HG03066 (cell line): ENCODE measurements around the gene YTHDF1.
A peak's percentile ranks its signal among the peaks of the same experiment; 100 is the strongest.
"Not testable (repeated sequence)": the region's sequence is repeated elsewhere in the genome, so short reads cannot be mapped to it uniquely, and the experiment has no call there.

Source experiments
- ATAC-seq: cut with Tn5 transposase; IDR thresholded peaks from one replicate; pipeline ENCODE4 v1.9.1; 2021; ENCODE audit warnings: low read depth; ENCODE audit not compliant: unreplicated experiment

YTHDF1 gene

DNA sequence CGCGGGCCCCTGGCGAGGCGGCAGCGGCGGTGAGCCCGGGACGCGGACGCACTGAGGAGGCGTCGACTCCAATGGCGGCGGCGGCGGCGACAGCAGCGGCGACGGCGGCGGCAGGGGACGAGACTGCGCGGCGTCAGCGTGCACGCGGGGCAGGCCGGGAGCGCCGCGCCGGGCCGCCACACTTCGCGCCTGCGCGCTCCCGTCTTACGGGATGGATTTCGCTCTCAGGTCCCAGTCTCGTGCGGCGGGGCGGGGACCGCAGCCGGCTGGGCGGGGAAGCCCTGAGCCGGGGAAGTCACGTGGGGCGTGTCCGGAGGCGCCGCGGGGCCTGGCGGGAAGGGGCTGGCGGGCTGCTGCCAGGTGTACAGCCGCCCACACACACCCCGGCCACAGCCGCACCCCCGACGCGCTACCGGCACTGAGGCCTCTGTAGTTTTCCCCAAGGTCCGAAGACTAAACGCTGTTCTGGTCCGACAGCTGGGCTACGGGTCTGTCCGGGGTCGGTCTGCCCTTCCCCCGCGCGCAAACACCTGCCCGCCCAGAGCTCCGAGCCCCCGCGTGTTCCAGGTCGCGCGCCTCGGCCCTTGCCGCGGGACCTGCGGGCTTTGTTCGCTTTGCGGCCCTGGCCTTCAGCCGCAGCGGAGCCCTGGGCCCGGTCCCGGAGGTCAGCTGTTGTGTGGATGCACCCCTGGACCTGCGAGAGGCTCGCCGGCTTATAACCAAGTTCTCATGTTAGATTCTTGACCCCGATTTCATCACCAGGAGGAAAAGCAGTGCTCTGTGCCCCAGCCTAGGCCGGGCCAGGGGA, at the start of gene YTHDF1:
YTHDF1 (minus strand) TSS at position 91 of the 808 bp plus-strand sequence. CDS start 239 bp downstream, outside the sequence.
- ATAC-seq = peak; percentile 82

DNA sequence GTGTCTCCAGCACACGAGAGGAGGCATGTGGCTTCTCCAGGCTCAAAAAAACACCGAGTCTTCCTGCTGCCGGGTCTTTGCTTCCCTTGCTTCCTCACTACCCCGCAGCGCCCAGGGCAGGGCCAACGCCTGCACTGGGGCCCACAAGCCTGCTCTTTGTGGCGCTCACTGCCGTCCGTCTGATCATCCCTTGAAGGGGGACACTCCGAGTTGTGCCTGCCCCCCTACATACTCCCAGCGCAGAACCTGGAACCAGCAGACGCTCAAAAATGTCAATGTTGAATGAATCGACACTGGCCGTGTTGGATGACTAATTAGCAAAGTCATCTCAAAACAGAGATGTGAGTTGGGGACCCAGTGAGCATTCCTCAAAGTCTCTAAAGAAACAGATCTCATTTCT, 48.6 kb upstream of the YTHDF1 start:
- ATAC-seq = no peak

DNA sequence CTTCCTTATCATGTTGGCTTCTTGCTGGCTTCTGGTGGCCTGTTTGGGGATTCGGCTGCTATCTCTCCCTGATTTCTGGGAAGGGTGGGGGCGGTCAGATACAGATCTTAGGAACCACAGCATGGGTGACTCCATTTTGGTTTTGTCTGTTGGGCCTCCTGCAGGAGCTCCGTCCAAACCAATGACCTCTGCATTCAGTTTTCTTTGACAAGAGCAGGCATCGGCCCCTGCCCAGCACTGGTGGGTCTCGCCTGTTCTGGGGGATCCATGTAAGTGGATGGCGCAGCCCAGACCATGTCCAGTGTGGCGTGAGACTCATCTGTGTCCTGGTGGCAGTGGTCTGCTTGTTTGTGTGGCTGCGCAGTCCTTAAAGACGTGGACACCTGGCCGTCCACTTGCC, 48.1 kb upstream of the YTHDF1 start:
- no peak for ATAC-seq

DNA sequence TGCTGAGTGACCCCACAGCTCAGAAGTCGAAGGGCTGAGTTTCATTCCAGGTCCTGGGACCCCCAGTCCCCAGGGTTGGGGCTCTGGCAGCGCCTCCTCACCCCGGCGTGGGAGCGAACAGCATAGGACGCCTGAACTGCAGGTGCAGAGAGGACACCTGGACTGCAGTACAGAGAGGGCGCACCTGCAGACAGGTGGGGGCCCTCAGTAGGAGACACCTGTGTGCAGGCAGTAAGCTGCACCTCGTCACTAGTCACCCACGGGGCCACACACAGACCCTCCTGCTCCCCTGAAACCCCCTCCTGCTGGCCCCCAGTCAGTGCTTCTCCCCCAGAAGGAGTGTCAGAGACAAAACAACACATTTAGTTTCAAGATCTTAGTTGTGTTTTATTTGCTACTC, 46.9 kb upstream of the YTHDF1 start:
- ATAC-seq = no peak

DNA sequence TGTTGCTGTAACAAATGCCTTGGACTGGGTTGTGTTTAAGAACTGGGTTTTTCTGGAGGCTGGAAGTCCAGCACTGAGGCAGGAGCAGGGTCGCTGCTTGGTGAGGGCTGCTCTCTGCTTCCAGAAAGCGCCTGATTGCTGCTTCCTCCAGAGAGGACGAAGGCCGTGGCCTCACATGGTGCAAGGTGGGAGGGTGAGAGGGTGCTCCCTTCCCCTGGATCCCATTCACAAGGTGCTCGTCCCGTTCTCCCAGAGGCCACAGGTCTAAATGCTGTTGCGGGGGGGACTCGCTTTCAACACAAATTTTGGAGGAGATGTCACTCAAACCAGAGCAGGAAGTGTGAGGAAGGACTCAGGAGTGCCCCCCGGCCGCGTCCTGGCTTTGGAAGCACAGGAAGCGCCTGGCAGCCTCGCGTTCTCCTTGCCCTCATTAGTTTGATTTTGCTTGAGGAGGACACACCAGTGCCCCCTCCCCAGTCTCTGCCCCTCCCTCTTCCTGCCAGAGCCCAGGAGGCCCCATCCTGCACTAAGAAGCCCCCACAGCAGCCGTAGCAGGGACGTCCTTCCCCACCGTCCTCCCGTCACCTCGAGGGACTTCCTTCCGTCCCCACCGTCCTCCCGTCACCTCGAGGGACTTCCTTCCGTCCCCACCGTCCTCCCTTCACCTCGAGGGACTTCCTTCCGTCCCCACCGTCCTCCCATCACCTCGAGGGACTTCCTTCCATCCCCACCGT, 46.0 kb upstream of the YTHDF1 start:
- no peak for ATAC-seq

DNA sequence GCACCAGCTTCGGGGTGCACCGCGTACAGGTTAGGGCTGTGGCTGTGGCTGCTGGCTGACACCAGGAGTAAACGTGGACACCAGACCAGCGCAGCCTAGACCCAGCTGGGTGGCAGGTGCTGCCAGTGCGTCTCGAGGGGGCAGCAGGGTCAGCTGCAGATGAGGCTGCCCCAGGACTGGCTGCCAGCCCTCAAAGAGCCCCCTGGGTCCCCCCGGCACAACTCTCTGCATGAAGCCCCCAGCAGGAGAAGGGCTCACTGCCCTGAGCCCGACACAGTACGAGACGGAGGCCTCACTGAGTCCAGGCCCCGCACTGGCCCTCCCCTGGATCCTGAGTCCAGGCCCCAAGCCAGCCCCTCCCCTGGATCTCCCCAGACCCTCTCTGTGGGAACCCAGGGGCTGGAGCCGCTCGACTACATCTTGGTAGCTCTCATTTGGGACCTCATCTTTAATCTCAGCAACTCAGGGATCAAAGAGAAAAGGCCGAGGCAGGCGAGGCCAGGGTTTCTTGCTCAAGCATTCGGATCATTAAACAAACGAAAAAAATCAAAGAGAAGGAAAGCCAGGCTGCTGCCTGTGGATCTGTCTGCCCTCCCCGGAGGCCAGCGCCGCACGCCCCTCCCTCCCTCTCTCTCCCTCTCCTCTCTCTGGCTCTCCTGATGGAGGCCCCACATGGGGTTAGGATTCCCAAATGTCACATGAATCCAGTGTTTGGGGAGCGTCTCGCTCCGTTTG, 45.3 kb upstream of the YTHDF1 start:
- ATAC-seq = no peak

DNA sequence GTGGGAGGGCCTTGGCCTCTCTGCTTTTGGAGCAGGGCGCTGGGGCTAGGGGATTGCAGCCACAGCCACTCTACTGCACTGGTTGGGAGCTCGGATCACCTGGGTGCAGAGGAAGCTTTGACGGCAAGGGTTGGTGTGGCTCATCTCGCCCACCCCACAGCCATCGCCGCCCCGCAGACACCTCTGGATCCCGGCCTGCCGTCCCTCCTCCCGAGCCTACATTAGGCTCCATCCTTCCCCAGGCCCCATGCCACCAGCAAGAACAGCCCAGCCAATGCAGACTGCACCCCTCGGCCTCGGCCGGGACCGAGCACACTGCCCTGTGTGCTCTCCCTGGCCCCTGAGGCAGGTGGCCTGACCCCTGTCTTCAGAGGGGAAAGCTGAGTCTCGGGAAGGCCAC, 44.6 kb upstream of the YTHDF1 start:
- no peak for ATAC-seq

DNA sequence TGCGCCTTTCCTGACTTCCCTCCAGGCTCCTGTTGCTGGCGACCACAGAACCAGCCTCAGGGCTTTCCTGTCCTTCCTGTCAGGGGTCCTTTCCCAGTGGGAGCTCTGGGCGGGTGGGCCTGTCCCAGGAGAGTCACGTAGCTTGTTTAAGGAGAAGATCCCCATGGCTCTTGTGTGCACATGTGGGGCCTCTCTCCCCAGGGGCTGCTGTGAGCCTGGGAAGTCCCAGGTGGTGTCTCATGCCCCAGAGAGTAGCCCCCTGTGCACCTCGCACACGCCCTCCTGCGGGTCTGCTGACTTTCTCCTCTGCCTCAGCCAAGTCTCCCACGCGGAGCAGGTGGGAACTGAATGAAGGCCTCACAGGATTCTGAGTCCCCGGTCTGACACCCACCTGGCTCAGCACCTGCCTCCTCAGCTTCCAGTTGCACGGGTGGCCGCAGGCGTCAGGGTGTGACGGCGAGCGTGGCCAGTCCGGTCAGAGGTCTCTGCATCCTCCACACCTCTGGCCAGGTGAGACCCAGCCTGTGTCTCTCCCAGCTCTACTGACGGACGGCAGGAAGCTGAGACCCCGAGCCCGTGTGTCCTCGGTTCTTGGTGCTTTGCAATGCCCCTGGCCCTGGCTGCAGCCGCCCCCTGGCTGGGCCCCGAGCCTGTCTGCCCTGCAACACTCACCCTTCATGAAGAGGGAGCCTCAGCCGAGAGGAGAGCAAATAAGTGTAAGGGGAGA, 44.0 kb upstream of the YTHDF1 start:
- no peak for ATAC-seq

DNA sequence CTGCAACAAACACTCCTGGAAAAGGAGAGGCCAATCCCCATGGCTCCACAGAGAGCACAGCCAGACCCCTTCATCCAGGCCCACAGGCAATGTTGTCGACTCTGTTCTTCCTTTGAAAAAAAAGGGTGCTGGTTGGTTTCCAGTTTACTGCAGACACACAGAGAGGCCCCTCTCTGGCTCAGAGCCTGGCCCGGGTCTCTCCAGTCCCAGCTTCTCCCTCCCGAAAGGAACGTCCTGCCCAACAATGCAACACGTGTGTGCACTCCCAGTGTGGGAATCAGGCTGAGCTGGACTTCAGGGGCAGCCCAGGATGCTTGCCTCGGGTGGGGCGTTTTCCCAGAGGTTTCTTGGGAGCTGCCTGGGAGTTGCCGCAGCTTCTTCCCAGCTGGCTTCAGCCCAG, 42.9 kb upstream of the YTHDF1 start:
- ATAC-seq = no peak

DNA sequence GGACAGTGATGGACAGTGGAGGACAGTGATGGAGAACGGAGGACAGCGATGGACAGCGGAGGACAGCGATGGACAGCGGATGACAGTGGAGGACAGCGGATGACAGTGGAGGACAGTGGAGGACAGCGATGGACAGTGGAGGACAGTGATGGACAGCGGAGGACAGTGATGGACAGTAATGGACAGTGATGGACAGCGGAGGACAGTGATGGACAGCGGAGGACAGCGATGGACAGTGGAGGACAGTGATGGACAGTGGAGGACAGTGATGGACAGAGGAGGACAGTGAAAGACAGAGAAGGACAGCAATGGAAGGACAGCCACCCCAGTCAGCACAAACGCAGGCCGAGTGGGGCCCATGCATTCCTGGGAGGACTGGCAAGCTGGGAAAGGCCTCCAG, 41.7 kb upstream of the YTHDF1 start:
- ATAC-seq = no peak

DNA sequence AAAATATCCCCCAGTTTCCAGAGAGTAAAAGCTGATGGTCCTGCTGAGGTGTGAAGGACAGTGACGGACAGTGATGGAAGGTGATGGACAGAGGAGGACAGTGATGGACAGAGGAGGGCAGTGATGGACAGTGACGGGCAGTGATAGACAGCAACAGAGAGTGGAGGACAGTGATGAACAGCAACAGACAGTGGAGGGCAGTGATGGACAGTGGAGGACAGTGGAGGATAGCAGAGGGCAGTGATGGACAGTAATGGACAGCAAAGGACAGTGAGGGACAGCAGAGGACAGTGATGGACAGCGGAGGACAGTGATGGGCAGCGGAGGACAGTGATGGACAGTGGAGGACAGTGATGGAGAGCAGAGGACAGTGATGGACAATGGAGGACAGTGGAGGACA, 41.0 kb upstream of the YTHDF1 start:
- ATAC-seq = no peak

DNA sequence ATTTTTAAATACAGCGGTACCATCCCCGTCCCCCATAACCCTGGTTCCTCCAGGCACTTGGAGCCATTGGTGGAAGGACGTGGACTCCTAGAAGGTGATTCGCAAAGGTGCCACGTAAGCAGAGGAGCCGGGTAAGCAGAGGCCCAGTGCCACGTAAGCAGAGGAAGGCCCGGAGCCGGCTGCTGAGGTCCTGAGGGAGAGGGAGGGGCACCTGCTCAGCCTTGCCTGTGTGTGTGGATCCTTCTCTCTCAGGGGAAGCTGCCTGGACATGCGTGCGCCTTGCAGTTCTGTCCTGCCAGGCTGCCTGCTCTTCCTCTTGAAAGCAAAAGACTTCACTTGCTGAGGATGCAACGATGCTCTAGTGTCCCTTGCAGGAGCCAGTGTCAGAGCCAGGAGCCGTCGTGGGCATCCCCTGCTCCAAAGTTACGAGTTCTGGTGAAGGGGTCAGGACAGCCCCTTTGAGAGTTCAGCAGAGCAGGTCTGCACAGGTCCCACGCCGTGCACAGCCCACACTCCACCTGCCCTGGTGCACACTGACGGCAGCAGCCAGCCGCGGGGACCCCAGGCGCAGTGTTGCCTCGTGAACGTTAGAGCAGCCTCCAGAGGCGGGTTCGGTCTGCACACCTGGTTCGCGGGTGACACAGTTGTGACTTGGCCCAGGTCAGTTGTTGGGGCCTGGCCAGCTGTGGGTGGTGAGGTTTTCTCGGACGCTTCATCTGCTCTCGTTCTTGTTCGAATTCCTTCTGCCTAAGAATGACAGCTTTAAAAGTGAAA, 40.2 kb upstream of the YTHDF1 start:
- no peak for ATAC-seq

DNA sequence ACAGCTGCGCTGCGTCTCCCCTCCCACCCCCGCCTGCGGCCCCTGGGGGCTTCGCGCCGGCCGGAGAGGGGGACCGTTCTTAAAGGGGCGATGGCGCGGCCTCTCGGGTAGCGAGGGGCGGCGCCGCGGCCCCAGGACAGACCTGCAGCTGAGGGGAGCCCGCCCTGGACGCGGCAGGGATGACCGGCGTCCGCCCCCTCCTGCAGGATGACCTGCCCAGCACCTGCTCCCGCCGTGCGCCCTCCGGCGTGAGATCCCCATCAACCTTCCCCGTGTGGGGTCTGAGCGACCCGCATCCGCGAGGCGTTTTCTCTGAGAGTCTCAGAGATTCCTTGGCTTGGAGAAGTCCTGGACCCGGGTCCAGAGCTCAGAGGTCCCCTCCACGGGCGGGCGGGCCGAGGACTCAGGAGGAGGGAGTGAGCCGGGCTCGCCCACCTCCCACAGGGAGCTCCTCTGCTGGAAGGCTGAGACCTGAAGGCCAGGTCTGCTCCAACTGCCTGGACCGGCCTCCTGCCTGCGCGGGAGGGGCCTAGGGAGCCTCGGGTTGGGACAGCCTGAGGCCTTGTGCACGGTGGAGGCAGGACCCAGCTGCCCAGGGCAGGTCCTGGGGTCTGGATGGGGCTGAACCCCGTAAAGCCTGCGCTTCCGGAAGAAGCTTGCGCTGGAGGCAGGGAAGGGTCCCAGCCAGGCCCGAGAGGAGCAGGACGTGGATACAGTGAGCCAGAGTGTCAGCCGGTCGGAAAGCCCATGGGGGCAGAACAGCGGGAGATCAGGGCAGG, 38.9 kb upstream of the YTHDF1 start:
- no peak for ATAC-seq

DNA sequence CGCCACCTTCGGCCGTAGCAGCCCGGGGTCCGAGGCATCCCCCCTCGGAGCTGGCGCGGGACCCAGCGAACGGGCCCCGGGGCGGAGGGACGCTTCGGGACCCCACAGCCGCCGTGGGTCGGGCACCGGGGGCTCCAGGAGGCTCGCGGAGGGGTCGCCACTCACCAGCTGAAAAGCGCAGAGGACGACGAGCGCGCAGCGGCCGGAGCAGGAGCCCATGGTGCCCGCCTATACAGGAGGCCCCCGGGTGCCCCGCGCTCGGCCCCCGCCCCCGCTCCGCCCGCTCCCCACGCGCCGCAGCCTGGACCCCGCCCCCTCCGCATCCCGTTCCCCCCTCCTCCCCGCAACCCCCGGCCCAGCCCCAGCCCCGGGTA, 38.3 kb upstream of the YTHDF1 start, which contains the start of gene NKAIN4:
NKAIN4 (minus strand) TSS at position 232 of the 374 bp plus-strand sequence; CDS start at position 219, 13 bp downstream.
- no peak for ATAC-seq

DNA sequence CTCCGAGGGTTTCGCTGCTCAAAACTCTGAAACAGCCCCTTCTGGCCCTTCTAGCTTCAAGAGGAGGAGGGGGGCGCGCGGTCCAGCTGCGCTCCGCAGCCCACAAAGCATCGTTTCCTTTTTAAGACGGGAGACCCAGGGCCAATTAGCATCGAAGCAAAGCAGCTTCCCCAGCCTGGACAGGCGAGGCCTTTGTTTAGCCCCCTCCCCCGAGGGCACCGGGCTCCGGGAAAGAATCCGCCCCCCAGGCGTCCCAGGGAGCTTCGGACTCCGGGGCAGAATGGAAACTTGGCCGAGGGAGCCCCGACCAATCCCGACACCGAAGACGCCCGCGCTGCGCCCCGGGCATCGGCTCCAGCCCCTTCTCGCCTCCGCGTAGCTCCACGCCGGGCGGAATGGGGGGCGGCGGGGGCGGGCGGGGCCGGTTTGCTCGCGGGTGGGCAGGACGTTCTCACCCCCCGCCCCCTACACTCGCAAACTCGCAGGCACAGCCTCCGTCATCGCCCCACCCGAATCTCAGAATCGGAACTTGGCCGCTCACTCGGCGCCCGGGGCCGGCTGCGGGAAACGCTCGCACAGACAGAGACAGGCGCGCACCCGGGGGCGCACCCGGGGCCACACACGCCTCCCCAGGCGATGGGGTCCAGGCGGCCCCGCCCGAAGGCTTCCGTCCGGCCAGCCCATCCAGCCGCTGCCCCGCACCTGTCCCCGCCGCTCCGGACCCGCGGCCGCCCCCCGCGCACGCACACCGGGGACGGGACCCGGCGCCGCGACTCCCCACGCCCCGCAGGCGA, 37.7 kb upstream of the YTHDF1 start:
- ATAC-seq = no peak

DNA sequence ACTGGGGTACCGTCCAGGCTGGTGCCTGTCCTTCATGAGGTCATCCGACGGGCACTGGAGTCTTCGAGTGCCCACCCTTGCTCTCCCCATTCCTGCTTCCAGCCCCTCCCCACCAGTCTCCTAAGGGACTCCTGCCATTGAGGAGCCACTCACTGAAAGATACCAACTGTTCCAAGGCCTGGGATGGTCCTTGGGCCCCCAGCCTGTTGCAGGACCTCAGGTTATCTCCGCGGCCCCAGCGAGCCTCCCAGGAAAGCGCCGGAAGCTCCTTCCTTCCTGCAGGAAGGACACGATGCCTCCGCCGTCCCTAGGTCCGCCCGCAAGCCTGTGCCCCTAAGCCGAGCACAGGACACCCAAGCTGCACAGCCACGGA, 37.1 kb upstream of the YTHDF1 start:
- no peak for ATAC-seq

DNA sequence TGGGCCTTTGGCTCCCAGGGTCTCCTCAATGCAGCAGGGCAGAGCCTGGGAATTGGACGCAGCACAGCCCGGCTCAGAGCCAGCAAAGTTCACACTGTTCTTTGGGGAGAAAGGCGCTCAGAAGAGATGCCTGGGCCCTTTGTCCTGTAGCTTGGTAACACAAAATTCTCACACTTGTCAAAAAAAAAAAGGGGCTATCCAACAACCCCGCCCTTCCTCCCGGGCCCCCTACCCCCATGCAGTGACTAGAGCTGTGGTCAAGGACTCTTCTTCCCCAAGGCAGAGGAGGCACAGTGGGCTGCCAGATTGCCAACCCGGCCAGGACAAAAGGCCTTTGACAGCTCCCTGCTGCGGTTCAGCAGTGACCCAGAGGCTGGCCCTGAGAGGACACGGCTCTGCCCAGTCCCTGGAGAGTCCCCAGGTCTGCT, 36.4 kb upstream of the YTHDF1 start:
- no peak for ATAC-seq

DNA sequence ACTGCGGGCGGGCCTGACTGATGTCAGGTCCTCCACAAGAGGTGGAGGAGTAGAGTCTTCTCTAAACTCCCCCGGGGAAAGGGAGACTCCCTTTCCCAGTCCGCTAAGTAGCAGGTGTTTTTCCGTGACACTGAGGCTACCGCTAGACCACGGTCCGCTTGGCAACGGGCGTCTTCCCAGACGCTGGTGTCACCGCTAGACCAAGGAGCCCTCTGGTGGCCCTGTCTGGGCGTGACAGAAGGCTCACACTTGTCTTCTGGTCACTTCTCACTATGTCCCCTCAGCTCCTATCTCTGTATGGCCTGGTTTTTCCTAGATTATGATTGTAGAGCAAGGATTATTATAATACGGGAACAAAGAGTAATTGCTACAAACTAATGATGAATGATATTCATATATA, 35.4 kb upstream of the YTHDF1 start:
- not testable (repeated sequence) for ATAC-seq
